Measurements from ENCODE around the gene CMPK1.

The CMPK1 gene

DNA sequence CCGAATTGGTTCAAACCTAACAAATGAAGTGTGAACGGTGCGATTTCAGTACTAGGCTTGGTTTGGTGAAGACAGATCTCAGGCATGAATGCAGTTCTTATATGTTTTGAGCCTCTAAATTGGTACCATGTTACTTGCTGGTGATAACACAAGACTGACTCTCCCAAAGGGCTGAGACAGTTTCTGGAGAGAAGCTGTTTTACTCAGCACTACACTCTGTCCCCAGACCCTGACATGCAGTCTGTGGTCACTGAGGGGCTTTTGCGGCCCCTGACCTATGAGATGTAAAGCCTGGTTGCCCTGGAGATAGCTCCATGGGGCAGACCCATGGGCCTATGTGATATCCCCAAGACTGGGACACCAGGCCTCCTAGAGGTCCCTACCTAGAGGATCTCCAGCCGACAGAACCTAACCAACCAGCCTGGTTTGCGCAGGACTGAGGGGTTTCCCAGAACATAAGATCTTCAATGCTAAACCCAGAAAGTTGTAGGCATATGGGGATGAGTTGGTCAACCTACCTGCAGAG is 63.1 kb downstream of the CMPK1 start:
- no peak for FAIRE-seq

DNA sequence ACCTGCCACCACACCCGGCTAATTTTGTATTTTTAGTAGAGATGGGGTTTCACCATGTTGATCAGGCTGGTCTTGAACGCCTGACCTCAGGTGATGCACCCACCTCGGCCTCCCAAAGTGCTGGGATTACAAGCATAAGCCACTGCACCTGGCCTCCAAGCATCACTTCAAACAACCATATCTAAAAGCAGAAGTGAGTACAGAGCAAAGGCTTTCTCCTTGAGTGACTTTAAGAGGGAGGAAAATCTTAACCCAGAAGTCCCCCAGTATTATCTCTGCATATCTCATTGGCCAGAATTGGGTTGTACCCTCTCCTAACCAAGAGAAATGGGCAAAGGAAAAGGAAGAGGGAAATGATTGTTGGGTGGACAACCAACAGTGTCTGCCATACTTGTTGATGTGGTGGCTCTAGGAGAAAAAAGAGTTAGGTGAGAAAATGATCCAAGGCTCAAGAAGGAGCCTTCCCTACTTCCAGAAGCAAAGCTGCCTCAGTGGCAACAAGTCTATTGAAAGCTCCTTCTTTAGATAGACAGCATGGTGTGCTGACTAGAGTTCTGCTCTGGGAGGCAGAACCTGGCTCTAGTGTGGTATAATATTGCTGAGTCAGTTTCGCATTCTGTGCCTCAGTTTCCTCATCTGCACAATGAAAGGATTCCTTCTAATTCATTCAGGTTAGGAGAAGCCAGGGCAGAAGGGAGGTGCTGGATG is 65.7 kb downstream of the CMPK1 start:
- no peak for FAIRE-seq

- no peak for FAIRE-seq
Measured at GRCh38 chr1:47399846-47400155, 66.2 kb downstream of the CMPK1 start.

- no peak for FAIRE-seq
Measured at GRCh38 chr1:47401761-47402160, 68.2 kb downstream of the CMPK1 start.

GRCh38 chr1:47402591-47402990 is 69.0 kb downstream of the CMPK1 start:
- no peak for FAIRE-seq

GRCh38 chr1:47403321-47403910 is 69.8 kb downstream of the CMPK1 start:
- FAIRE-seq = no peak

GRCh38 chr1:47405697-47406096 is 72.1 kb downstream of the CMPK1 start:
- no peak for FAIRE-seq

GRCh38 chr1:47406966-47407365 is 73.4 kb downstream of the CMPK1 start:
- FAIRE-seq = no peak

- FAIRE-seq = no peak
Measured at GRCh38 chr1:47407481-47407880, 73.9 kb downstream of the CMPK1 start.

DNA sequence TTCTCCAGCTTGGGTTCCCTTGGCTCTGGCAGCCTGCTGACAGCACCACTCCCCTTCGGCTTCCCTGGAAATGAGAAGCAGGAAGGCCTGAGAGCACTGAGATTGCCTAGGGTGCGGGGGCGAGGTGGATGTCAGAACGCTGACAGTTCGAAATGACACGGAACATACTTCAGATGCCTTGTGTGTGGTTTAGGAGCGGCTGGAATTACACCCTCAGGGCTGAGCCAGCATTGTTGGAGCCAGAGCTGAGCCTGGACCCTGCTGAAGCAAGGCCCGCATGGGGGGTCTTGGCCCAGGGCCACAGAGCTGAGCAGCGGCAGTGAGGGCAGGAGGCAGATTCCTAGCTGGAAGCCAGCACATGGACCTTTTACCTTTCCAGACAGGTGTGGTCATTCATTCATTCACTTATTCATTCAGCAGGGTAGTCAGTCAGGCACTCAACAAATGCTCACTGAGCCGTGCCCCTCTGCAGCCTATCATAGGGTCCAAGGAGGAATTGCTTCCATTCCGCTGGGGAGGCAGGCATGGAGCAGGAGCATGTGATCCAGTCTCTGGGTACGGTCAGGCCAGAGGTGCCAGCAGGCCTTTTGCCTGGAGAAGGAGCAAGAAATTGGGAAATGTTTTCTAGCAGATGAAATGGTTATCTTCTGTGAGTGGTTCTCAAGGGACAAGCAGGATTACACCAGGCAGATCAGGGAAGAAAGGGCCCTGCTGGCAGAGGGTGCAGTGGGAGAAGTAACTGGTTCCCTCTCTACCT is 75.9 kb downstream of the CMPK1 start:
- no peak for FAIRE-seq

- no peak for FAIRE-seq
Measured at GRCh38 chr1:47410068-47410455, 76.5 kb downstream of the CMPK1 start.

DNA sequence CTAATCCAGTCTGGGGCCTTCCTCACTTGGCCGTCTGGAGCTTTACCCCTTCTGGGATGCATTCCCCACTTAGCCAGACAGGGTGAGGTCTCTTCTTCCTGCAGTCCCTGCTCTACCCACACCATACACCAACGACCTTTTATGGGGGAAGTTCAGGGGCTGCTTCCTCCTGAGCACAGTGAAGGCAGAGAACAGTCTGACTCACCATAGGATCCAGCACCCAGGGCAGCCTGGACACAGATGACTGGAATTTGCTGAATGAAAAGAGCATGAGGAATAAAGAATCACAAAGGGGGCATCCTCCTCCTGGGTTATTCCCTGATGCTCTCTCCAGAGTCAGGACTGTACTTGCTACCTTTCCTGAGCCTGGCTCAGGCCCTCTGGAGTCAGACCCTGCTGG is 77.8 kb downstream of the CMPK1 start:
- no peak for FAIRE-seq

DNA sequence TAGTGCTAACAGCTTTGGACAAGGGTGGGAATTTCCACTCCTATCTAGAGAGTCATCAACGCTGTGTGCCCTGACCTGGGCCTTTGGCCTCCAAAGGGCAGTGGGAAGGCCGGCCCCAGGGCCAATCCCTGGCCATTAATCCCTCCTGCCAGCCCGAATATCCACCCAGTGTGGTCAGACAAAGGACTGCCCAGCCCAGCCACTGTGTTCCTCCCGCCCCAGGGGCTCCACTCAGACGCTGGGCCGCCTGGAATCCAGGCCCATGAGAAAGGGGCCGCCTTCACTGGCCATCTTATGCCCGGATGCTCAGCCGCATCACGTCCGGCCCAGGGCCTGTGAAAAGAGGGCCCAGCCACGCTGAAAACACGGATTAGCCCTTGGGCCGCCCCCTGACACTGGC is 78.8 kb downstream of the CMPK1 start:
- FAIRE-seq = no peak

- FAIRE-seq = no peak
Measured at GRCh38 chr1:47415728-47416318, 82.2 kb downstream of the CMPK1 start, which contains the start of gene FOXE3. FOXE3 (plus strand) TSS chr1:47416285; CDS start chr1:47416316, 31 bp downstream.

DNA sequence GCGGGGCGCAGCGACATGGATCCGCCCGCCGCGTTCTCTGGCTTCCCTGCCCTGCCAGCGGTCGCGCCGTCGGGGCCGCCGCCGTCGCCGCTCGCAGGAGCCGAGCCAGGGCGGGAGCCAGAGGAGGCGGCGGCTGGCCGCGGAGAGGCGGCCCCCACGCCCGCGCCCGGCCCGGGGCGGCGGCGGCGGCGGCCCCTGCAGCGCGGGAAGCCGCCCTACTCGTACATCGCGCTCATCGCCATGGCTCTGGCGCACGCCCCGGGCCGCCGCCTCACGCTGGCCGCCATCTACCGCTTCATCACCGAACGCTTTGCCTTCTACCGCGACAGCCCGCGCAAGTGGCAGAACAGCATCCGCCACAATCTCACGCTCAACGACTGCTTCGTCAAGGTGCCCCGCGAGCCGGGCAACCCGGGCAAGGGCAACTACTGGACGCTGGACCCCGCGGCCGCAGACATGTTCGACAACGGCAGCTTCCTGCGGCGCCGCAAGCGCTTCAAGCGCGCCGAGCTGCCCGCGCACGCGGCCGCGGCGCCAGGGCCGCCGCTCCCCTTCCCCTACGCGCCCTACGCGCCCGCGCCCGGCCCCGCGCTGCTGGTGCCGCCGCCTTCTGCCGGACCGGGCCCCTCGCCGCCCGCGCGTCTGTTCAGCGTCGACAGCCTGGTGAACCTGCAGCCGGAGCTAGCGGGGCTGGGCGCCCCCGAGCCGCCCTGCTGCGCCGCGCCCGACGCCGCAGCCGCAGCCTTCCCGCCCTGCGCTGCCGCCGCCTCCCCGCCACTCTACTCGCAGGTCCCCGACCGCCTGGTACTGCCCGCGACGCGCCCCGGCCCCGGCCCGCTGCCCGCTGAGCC is 83.0 kb downstream of the CMPK1 start:
- FAIRE-seq = no peak

- FAIRE-seq = no peak
Measured at GRCh38 chr1:47417170-47418044, 83.8 kb downstream of the CMPK1 start.

DNA sequence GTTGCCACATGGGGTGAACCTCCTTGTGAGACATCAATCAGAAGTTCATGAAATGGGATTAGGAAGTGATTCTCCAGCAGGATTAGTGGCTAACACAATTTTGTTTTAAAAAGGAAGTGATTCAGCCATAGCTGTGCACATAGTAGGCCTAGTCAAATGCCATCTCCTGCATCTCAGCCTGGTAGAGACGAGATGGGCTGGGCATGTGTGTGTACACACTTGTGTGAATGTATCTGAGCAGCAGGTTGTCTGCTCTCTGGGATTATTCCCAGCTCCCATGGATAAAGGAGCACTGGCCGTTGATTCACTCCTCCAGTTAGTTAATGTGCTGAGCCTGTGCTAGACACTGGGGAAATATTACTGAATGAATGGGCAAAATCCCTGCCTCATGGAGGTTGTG is 84.5 kb downstream of the CMPK1 start:
- FAIRE-seq = no peak

DNA sequence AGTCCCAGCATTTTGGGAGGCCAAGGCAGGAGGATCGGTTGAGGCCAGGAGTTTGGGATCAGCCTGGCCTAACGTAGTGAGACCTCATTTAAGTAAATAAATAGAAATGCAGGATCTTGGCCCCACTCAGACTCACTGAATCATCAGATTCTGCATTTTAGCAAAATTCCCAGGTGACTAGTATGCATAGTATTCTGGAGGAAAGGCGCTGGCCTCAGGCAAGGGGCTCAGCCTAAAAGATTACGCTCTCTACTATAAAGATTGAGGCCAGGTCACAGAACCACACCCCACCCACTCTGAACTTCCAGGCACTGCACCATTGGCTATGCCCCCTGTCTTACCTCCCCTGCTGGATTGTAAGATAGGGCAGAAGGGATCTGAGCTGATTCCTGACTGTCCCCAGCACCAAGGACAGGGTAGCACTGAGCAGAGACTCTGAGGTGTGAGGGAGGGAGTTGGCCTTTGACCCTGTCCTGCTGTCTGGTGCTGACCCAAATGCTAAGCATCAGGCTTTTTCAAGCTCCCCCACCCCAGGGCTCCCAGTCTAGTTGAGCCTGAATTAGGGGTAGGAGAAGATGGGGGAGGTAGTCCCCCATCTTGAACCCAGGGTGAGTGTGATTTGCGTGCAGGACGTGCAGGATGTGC is 85.2 kb downstream of the CMPK1 start:
- FAIRE-seq = no peak

DNA sequence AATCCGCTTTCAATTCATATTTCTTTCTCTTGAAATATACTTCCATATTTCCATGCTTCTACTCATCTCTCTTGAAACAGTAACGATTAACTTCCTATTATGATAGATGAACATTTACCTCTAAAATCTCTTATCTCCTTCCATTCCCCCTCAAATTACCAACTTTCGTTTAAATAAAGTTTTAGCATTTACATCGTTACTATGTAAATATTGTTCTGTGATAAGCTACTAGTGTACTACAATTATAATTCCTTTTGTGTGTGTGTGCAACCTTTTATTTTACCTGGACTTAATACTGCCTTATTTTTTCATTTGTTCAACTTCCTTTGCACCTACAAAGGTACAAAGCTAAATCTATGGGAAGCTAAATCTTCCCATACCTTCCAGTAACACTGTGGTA is 87.0 kb downstream of the CMPK1 start:
- FAIRE-seq = no peak

DNA sequence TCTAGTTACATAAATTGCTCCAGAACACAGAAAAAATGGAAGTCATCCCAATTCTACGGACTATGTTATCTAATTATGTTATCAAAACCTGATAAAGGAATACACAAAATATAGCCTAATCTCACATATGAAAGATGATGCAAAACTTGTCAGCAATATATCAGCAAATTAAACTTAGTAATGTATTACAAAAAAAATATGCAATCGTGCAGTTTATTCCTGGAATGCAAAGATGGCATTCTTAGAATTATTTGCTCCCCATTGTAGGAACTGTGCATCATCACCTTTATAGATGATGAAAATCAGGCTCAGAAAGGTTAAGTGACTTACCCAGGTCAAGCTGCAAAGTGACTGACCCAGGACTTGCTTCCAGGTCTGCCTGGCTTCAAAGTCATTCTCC is 90.3 kb downstream of the CMPK1 start:
- no peak for FAIRE-seq

DNA sequence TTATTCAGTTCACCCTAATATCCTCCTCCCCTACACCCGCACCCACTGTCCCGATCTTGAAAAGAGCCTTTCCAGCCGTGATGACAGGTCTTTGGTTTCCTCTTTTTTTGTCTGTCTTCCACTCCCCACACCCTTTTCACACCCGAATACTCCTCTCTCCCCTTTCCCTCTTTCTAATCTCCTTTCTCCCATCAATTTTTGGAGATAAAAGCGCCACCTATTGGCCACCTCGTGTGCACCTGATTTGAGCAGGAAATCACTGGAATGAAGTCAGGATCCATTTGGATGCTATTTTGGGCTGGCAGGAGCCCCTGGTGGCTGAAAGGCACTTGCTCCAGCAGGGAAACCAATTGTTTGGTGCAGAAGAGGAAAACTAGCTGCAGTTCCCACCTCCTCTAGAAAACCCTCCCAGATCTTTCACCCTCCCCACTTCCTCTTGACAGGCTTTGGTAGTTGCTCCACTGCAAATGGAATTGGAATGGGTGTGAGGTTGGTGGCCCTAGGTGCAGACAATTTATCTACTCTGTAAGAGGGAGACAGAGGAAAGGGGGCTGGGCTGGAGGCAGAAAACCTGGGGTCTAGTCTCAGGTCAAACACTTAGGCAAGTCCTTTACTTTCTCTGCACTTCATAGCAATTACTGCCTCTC is 90.9 kb downstream of the CMPK1 start:
- FAIRE-seq = peak; percentile 82
